ENCODE data around the gene RALGPS1.

- TF ChIP-seq CTCF (IDR thresholded peaks at IDR 0.05) (no peak), EZH2 (IDR thresholded peaks at IDR 0.05; ENCODE audit: borderline replicate concordance, insufficient read depth, low read depth, low read length, poor library complexity, severe bottlenecking) (no peak)
Observed at GRCh38 chr9:127007638-127008037, 93.1 kb downstream of the RALGPS1 start.

Measured in B cell (primary cell).